ENCODE measurements around the gene TEX11.

DNA sequence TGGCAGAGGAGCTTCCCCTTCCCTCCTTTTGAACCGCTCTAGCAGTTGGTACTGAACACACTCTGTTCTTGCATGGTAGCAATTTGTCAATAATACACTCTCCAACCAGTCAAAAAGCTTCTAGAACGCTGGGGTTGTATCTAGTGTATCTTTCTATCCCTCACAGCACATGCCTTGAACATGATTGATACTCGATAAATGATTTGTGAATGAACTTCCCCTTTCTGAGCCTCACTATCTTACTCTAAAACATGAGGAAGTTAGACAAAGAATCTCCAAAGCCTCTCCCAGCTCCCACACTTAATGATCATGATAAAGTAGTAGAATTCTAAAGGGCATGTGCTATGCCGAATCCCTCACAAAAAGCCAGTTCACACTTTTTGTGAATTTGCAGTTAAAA is 399.4 kb downstream of the TEX11 start:
- TF ChIP-seq, protein P1, sequence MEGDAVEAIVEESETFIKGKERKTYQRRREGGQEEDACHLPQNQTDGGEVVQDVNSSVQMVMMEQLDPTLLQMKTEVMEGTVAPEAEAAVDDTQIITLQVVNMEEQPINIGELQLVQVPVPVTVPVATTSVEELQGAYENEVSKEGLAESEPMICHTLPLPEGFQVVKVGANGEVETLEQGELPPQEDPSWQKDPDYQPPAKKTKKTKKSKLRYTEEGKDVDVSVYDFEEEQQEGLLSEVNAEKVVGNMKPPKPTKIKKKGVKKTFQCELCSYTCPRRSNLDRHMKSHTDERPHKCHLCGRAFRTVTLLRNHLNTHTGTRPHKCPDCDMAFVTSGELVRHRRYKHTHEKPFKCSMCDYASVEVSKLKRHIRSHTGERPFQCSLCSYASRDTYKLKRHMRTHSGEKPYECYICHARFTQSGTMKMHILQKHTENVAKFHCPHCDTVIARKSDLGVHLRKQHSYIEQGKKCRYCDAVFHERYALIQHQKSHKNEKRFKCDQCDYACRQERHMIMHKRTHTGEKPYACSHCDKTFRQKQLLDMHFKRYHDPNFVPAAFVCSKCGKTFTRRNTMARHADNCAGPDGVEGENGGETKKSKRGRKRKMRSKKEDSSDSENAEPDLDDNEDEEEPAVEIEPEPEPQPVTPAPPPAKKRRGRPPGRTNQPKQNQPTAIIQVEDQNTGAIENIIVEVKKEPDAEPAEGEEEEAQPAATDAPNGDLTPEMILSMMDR (IDR thresholded peaks at IDR 0.05), result no peak
- no peak for TF ChIP-seq POLR2A (IDR thresholded peaks at IDR 0.05)

Measured in Peyer's patch (tissue), 4 donors.